GM21619 (cell line): Measurements from ENCODE around the gene SLC2A13.
A peak's percentile ranks its signal among the peaks of the same experiment; 100 is the strongest.
"Not testable (repeated sequence)": the region's sequence is repeated elsewhere in the genome, so short reads cannot be mapped to it uniquely, and the experiment has no call there.

Source experiments
- ATAC-seq: cut with Tn5 transposase; IDR thresholded peaks from one replicate; pipeline ENCODE4 v1.9.1; 2021; ENCODE audit not compliant: unreplicated experiment

SLC2A13 gene

GRCh38 chr12:40044396-40044795 is 61.5 kb downstream of the SLC2A13 start:
- ATAC-seq = no peak

- ATAC-seq = no peak
Measured at GRCh38 chr12:40039598-40039997, 66.3 kb downstream of the SLC2A13 start.

- ATAC-seq = no peak
Measured at GRCh38 chr12:40038619-40039018, 67.3 kb downstream of the SLC2A13 start.

GRCh38 chr12:40034712-40035111 is 71.2 kb downstream of the SLC2A13 start:
- no peak for ATAC-seq

- no peak for ATAC-seq
Measured at GRCh38 chr12:40034156-40034555, 71.7 kb downstream of the SLC2A13 start.

- ATAC-seq = no peak
Measured at GRCh38 chr12:40033242-40033630, 72.6 kb downstream of the SLC2A13 start.

- no peak for ATAC-seq
Measured at GRCh38 chr12:40032433-40033241, 73.2 kb downstream of the SLC2A13 start.

- no peak for ATAC-seq
Measured at GRCh38 chr12:40031965-40032364, 73.9 kb downstream of the SLC2A13 start.

GRCh38 chr12:40030970-40031369 is 74.9 kb downstream of the SLC2A13 start:
- not testable (repeated sequence) for ATAC-seq

- no peak for ATAC-seq
Measured at GRCh38 chr12:40028296-40028695, 77.6 kb downstream of the SLC2A13 start.

- ATAC-seq = no peak
Measured at GRCh38 chr12:40022850-40023249, 83.0 kb downstream of the SLC2A13 start.

- ATAC-seq = no peak
Measured at GRCh38 chr12:40020261-40020691, 85.6 kb downstream of the SLC2A13 start.

- ATAC-seq = no peak
Measured at GRCh38 chr12:40017488-40017887, 88.4 kb downstream of the SLC2A13 start.

- ATAC-seq = no peak
Measured at GRCh38 chr12:40016980-40017379, 88.9 kb downstream of the SLC2A13 start.

- no peak for ATAC-seq
Measured at GRCh38 chr12:40015881-40016280, 90.0 kb downstream of the SLC2A13 start.

GRCh38 chr12:40015345-40015744 is 90.5 kb downstream of the SLC2A13 start:
- ATAC-seq = no peak

- no peak for ATAC-seq
Measured at GRCh38 chr12:40013847-40014246, 92.0 kb downstream of the SLC2A13 start.

- ATAC-seq = no peak
Measured at GRCh38 chr12:40013292-40013691, 92.6 kb downstream of the SLC2A13 start.

- ATAC-seq = no peak
Measured at GRCh38 chr12:40012711-40013110, 93.2 kb downstream of the SLC2A13 start.

- ATAC-seq = no peak
Measured at GRCh38 chr12:40011775-40012129, 94.1 kb downstream of the SLC2A13 start.

- ATAC-seq = peak; percentile 92
Measured at GRCh38 chr12:40010899-40011774, 94.7 kb downstream of the SLC2A13 start.
